ENCODE measurements around the gene PBX1.

PBX1 gene

GRCh38 chr1:164802529-164803282 is 243.7 kb downstream of the PBX1 start:
- Histone ChIP-seq H3K36me3 (replicated peaks; ENCODE audit: insufficient read depth, low read length) (no peaks in the 10 kb centered on the region), H2AFZ (ENCODE audit: low read length) (no peak overlapping the region), H3K79me2 (ENCODE audit: low read length) (no peaks in the 10 kb centered on the region), H3K9ac (ENCODE audit: low read length) (no peak overlapping the region), H3F3A (ENCODE audit: insufficient read depth, low read length) (no peaks in the 10 kb centered on the region), H3K4me3 (ENCODE audit: low read length) (no peak overlapping the region), H4K20me1 (ENCODE audit: insufficient read depth, low read length) (no peaks in the 10 kb centered on the region), H3K4me2 (ENCODE audit: low read depth, low read length) (no peak overlapping the region), H3K9me3 (replicated peaks; ENCODE audit: insufficient read depth, low read length) (no peaks in the 10 kb centered on the region), H3K27me3 (replicated peaks; ENCODE audit: insufficient read depth, low read length) (no peaks in the 10 kb centered on the region), H3K9me2 (replicated peaks; ENCODE audit: insufficient read depth, low read length) (no peaks in the 10 kb centered on the region), H3K4me1 (ENCODE audit: low read length) (no peaks in the 10 kb centered on the region), H3K27ac (ENCODE audit: low read length) (no peak overlapping the region)
- no peak for DNase-seq
- no peak for TF ChIP-seq EZH2phosphoT487 (IDR thresholded peaks at IDR 0.05; ENCODE audit: low read length)
- TF ChIP-seq, protein P1, sequence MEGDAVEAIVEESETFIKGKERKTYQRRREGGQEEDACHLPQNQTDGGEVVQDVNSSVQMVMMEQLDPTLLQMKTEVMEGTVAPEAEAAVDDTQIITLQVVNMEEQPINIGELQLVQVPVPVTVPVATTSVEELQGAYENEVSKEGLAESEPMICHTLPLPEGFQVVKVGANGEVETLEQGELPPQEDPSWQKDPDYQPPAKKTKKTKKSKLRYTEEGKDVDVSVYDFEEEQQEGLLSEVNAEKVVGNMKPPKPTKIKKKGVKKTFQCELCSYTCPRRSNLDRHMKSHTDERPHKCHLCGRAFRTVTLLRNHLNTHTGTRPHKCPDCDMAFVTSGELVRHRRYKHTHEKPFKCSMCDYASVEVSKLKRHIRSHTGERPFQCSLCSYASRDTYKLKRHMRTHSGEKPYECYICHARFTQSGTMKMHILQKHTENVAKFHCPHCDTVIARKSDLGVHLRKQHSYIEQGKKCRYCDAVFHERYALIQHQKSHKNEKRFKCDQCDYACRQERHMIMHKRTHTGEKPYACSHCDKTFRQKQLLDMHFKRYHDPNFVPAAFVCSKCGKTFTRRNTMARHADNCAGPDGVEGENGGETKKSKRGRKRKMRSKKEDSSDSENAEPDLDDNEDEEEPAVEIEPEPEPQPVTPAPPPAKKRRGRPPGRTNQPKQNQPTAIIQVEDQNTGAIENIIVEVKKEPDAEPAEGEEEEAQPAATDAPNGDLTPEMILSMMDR (IDR thresholded peaks at IDR 0.05; ENCODE audit: low read length), result no peak
- no peak for TF ChIP-seq EZH2 (optimal IDR thresholded peaks at IDR 0.05; ENCODE audit: low read depth, low read length)

DNA sequence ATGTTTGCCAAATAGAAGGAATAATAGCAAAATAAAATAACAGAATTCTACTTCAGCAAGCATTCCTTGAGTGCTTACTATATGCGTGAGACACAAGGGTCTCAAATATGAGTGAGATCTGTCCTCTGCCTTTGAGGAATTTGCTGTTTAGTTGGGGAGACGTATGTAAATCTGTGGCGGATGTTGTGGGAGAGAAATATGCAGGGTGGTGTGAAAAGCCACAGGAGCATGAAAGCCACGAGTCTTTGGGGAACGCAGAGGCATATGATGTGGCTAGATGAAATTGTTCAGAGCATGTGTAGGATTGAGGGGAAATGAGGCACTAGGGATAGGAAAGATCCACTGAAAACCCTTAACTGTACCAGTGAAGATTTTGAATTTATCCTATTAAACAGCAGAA is 244.4 kb downstream of the PBX1 start:
- H3K36me3 ChIP-seq (replicated peaks; ENCODE audit: insufficient read depth, low read length), result no peaks in the 10 kb centered on the region
- no peaks in the 10 kb centered on the region for H3F3A ChIP-seq (ENCODE audit: insufficient read depth, low read length)
- no peaks in the 10 kb centered on the region for H3K9me2 ChIP-seq (replicated peaks; ENCODE audit: insufficient read depth, low read length)
- H3K27me3 ChIP-seq (replicated peaks; ENCODE audit: insufficient read depth, low read length), result no peaks in the 10 kb centered on the region
- H3K9ac ChIP-seq (ENCODE audit: low read length), result no peak overlapping the region
- H3K79me2 ChIP-seq (ENCODE audit: low read length), result no peaks in the 10 kb centered on the region
- H3K9me3 ChIP-seq (replicated peaks; ENCODE audit: insufficient read depth, low read length), result no peaks in the 10 kb centered on the region
- no peak for DNase-seq
- H3K4me1 ChIP-seq (ENCODE audit: low read length), result no peaks in the 10 kb centered on the region
- H3K4me2 ChIP-seq (ENCODE audit: low read depth, low read length), result no peak overlapping the region
- H4K20me1 ChIP-seq (ENCODE audit: insufficient read depth, low read length), result no peaks in the 10 kb centered on the region
- H3K27ac ChIP-seq (ENCODE audit: low read length), result no peak overlapping the region
- no peak overlapping the region for H3K4me3 ChIP-seq (ENCODE audit: low read length)
- H2AFZ ChIP-seq (ENCODE audit: low read length), result no peak overlapping the region
- TF ChIP-seq, protein P1 (IDR thresholded peaks at IDR 0.05; ENCODE audit: low read length), result no peak
- TF ChIP-seq EZH2 (optimal IDR thresholded peaks at IDR 0.05; ENCODE audit: low read depth, low read length), result no peak
- TF ChIP-seq EZH2phosphoT487 (IDR thresholded peaks at IDR 0.05; ENCODE audit: low read length), result no peak

GRCh38 chr1:164804366-164804765 is 245.4 kb downstream of the PBX1 start:
- Histone ChIP-seq H3K4me3 (ENCODE audit: low read length) (no peak overlapping the region), H3K9me2 (replicated peaks; ENCODE audit: insufficient read depth, low read length) (no peaks in the 10 kb centered on the region), H3F3A (ENCODE audit: insufficient read depth, low read length) (no peaks in the 10 kb centered on the region), H3K9ac (ENCODE audit: low read length) (no peak overlapping the region), H2AFZ (ENCODE audit: low read length) (no peak overlapping the region), H3K4me2 (ENCODE audit: low read depth, low read length) (no peak overlapping the region), H3K79me2 (ENCODE audit: low read length) (no peaks in the 10 kb centered on the region), H3K27me3 (replicated peaks; ENCODE audit: insufficient read depth, low read length) (no peaks in the 10 kb centered on the region), H3K9me3 (replicated peaks; ENCODE audit: insufficient read depth, low read length) (no peaks in the 10 kb centered on the region), H3K27ac (ENCODE audit: low read length) (no peak overlapping the region), H4K20me1 (ENCODE audit: insufficient read depth, low read length) (no peaks in the 10 kb centered on the region), H3K36me3 (replicated peaks; ENCODE audit: insufficient read depth, low read length) (no peaks in the 10 kb centered on the region), H3K4me1 (ENCODE audit: low read length) (no peaks in the 10 kb centered on the region)
- DNase-seq, result no peak
- TF ChIP-seq, protein P1 (IDR thresholded peaks at IDR 0.05; ENCODE audit: low read length), result no peak
- TF ChIP-seq EZH2 (optimal IDR thresholded peaks at IDR 0.05; ENCODE audit: low read depth, low read length), result no peak
- TF ChIP-seq EZH2phosphoT487 (IDR thresholded peaks at IDR 0.05; ENCODE audit: low read length), result no peak
